Astrocyte of the cerebellum (primary cell): Measurements from ENCODE around the gene PPIL6.

Source experiments
- DNase-seq: peaks from one replicate; pipeline ENCODE4 v3.0.0-alpha.2; 2011; ENCODE audit warnings: low read depth
- H3K4me3 ChIP-seq: 2 replicates; pipeline ENCODE4 v1.5.1; 2011; ENCODE audit warnings: mild to moderate bottlenecking, low read depth, low read length, moderate library complexity
- in situ Hi-C: cut with HindIII; loops from 2 replicates; pipeline ENCODE4 v1.10.0; 2017; ENCODE audit warnings: low sequenced_read_pairs
- TF ChIP-seq, protein P1 (sequence below): IDR thresholded peaks from 2 replicates; pipeline ENCODE4 v1.5.1; 2012; ENCODE audit warnings: low read length, low read depth, moderate library complexity, mild to moderate bottlenecking; ENCODE audit errors: missing control alignments

PPIL6 gene

DNA sequence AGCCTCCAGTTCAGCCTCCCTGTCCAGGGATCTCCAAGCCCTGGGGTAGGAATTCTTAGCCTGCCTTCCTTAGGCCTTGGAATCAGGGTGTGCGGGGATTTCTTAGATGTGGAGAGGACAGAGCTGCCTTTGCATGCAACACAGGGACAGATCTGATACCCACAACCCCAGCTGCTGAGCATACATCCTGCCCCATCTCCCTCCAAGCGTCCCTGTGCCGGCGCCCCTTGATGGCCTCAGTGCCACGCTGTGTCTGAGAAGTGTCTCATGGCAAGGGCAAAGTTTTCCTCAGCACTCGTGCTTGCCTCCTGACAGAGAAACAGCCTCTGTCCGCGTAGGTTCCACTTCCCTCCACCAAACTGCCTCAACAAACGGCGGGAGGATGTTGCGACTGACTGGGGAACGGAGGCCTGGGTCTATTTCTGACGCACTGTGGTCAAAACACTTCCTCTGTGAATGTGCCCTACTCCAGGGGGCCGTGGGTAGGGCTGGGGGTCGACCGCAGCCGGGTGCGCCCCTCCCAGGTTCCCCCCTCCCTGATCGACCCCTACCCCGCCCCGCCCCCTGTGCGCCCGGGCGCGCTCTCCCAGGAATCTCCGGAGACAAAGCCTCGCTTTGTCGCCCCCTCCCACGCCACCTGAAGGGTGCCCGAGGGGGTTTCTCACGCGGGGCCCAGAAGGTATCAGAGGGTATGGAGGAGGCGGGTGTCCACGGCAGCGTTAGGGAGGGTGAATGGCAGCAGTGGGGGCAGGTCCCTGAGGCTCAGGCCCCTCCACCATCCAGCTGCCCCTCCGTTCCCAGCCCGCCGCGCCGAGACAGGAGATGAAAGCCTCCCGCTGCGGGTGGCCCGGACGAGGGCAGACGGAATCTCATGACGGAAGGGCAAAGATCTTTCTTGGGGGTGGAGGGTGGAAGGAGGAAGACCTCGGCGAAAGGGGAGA is 14.3 kb upstream of the PPIL6 start:
- peak overlapping the region; percentile 70 for H3K4me3 ChIP-seq
- TF ChIP-seq, protein P1, sequence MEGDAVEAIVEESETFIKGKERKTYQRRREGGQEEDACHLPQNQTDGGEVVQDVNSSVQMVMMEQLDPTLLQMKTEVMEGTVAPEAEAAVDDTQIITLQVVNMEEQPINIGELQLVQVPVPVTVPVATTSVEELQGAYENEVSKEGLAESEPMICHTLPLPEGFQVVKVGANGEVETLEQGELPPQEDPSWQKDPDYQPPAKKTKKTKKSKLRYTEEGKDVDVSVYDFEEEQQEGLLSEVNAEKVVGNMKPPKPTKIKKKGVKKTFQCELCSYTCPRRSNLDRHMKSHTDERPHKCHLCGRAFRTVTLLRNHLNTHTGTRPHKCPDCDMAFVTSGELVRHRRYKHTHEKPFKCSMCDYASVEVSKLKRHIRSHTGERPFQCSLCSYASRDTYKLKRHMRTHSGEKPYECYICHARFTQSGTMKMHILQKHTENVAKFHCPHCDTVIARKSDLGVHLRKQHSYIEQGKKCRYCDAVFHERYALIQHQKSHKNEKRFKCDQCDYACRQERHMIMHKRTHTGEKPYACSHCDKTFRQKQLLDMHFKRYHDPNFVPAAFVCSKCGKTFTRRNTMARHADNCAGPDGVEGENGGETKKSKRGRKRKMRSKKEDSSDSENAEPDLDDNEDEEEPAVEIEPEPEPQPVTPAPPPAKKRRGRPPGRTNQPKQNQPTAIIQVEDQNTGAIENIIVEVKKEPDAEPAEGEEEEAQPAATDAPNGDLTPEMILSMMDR: no peak
- no peak for DNase-seq
- in situ Hi-C loops: no loop called here

DNA sequence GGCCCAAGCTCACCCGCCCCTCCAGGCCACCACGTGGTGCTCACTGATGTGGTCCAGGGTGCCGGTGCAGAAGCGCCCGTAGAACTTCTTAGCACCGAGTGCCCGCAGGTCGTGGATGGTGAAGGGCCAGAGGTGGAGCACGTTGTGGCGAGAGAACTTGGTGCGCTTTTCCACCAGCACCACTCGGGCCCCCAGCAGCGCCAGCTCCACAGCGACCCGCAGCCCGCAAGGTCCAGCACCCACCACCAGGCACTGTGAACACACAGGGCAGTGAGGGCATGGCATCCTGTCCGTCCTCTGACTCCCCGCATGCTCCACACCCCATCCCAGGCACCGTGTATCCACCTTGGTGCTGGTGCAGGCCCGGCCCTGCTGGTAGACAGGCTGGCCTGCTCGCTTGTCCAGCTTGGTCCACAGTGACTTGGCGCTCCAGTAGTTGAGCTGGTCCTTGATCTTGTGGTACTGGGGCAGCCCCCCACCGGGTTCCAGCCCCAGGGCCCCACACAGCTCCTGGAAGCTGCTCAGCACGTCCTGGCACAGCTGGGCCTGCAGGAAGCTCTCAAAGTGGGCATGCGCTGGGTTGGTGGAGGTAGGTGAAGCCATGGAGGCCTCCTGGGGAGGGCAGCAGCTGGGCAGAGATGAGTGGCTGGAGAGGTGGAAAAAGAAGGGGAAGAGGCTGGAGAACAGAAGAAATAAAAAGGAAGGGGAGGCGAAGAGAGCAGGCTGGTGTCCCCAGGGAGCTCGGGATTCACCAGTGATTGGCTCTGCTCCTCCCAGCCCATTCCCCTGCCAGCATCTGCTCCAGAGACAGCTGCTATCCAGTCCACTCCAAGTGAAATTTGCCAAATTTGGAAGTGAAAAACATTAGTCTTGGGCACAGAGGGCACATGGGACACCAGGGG is 13.4 kb upstream of the PPIL6 start:
- in situ Hi-C loops: no loop called here
- no peak for DNase-seq
- H3K4me3 ChIP-seq: peak overlapping the region; percentile 70
- TF ChIP-seq, protein P1: no peak

DNA sequence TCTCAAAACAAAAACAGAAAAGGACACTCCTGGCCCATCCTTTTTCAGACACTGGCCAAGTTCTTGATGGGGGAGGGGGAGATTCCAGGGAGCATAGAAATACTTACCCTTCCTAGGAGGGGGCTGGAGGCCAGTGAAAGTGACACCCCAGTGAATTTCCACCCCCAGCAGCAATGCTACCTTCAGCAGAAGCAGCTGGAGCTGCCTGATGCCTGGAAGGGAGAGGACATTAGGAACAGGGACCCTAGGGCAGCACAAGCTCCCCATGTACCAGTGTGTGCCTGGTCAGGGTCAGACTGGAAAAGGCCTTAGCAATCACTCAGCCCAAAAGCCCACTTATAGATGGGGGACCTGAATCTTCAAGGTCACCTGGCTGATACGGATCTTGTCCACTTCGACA is 12.7 kb upstream of the PPIL6 start:
- TF ChIP-seq, protein P1: no peak
- DNase-seq: no peak
- in situ Hi-C loops: no loop called here
- H3K4me3 ChIP-seq: no peak overlapping the region

DNA sequence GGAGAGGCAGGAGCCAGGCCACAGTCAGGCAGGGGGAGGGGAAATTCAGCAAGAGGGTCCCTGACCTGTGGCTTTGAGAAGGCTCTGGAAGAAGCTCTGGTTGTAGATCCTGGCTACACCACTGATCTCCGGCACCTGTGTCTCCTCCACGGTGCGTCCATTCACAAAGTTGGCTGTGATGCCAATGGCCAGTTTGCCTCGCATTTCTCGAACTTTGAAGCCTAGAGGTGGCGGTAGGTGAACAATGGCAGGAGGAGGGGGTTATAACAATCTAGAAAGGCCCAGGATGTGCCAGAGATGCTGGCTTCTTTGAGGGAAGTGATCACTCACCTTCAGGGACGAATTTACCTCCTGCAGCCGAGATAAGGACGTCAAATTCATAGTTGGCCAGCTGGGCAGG is 11.8 kb upstream of the PPIL6 start:
- TF ChIP-seq, protein P1: no peak
- in situ Hi-C loops: no loop called here
- H3K4me3 ChIP-seq: no peak overlapping the region
- DNase-seq: no peak

DNA sequence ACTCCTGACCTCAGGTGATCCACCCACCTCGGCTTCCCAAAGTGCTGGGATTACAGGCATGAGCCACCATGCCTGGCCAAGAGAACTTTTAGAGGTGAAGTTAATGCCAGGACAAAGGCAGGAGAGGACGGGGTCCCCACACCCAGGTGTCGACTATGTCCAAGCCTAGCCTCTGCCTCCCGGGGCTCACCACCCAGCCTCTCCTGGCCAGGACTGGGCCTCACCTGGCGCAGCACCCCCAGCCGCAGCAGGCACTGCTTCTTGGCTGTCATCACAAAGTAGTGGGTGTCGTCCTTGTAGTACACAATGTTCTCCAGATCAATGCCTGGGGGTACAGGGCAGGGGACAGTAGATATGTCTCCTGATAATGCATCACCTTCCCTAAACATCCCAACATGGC is 10.9 kb upstream of the PPIL6 start:
- in situ Hi-C loops: no loop called here
- DNase-seq: no peak
- TF ChIP-seq, protein P1: no peak
- H3K4me3 ChIP-seq: no peak overlapping the region

DNA sequence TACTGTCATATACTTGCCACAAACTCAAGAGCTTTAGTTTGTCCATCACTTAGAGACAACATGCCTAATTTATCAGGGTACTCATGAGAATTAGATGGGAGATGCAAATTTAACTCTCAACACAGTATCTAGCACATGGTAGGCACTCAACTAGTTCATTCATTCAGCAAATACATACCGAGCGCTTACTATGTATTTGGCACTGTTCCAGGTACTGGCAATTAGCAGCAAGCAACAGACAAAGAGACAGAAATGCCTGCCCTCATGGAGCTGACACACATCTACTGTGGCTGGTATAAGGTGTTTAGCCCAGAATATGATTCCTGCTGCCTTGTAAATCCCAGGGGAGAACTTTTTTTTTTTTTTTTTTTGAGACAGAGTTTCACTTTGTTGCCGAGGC is 10.4 kb upstream of the PPIL6 start:
- no peak for DNase-seq
- H3K4me3 ChIP-seq: no peak overlapping the region
- in situ Hi-C loops: no loop called here
- TF ChIP-seq, protein P1: no peak
